CD4-positive, alpha-beta memory T cell (primary cell): ENCODE measurements around the gene MLXIP. TPM values are rescaled to one million over a fixed set of nuclear protein-coding genes. Genes with fewer than 3 reads are reported as not detected.
"Not testable (repeated sequence)": the region's sequence is repeated elsewhere in the genome, so short reads cannot be mapped to it uniquely, and the experiment has no call there.

Experiments
- CTCF ChIA-PET: fragments of 350-600 bp; sonication (Branson Sonifier 250); formaldehyde crosslinking; loops from one replicate; lab custom pipeline; 2021; ENCODE audit warnings: inconsistent platforms; ENCODE audit not compliant: partially characterized antibody; lab: Charles Lee
- POLR2A ChIA-PET: fragments of 350-600 bp; sonication (Branson Sonifier 250); formaldehyde crosslinking; loops from one replicate; lab custom pipeline; 2021; ENCODE audit not compliant: partially characterized antibody; lab: Charles Lee
- DNase-seq, 5 donors: peaks; one replicate each; pipeline versions ENCODE4 v3.0.0 to v3.0.0-alpha.2; 2020 to 2022; ENCODE audit warnings: mixed read lengths in 1 of 5
- H3K27ac ChIP-seq: one replicate; pipeline ENCODE4 v1.7.0; 2013; ENCODE audit warnings: low read depth, low read length
- H3K27me3 ChIP-seq: 2 replicates; pipeline ENCODE4 v1.7.0; 2013; ENCODE audit warnings: mild to moderate bottlenecking, low read length, moderate library complexity; ENCODE audit not compliant: insufficient read depth
- H3K36me3 ChIP-seq: 2 replicates; pipeline ENCODE4 v1.7.0; 2013; ENCODE audit warnings: mild to moderate bottlenecking, low read length, moderate library complexity; ENCODE audit not compliant: insufficient read depth
- H3K4me1 ChIP-seq: 2 replicates; pipeline ENCODE4 v1.7.0; 2013; ENCODE audit warnings: mild to moderate bottlenecking, low read length, moderate library complexity; ENCODE audit not compliant: insufficient read depth
- H3K4me3 ChIP-seq, 2 donors: one replicate each; pipeline ENCODE4 v1.7.0; 2013; ENCODE audit warnings: low read length in 2 of 2, mild to moderate bottlenecking in 1 of 2
- H3K9me3 ChIP-seq, 2 donors: one replicate each; pipeline ENCODE4 v1.7.0; 2013; ENCODE audit warnings: low read length in 2 of 2, control low read depth in 1 of 2; ENCODE audit not compliant: control insufficient read depth in 1 of 2
- H3K27ac Mint-ChIP-seq, 7 donors: one replicate each; pipeline ENCODE4 v1.8.0; 2020 to 2021; ENCODE audit warnings: mixed read lengths in 7 of 7, mild to moderate bottlenecking in 6 of 7, inconsistent platforms in 3 of 7, moderate library complexity in 3 of 7
- H3K27me3 Mint-ChIP-seq, 2 donors: one replicate each; pipeline ENCODE4 v1.8.0; 2020 to 2021; ENCODE audit warnings: mixed read lengths in 2 of 2
- H3K36me3 Mint-ChIP-seq, 2 donors: one replicate each; pipeline ENCODE4 v1.8.0; 2020 to 2021; ENCODE audit warnings: mixed read lengths in 2 of 2, inconsistent platforms in 1 of 2, mild to moderate bottlenecking in 1 of 2
- H3K4me1 Mint-ChIP-seq, 4 donors: one replicate each; pipeline ENCODE4 v1.8.0; 2020 to 2021; ENCODE audit warnings: mixed read lengths in 4 of 4, mild to moderate bottlenecking in 1 of 4
- H3K4me3 Mint-ChIP-seq, 8 donors: one replicate each; pipeline ENCODE4 v1.8.0; 2020 to 2021; ENCODE audit warnings: mixed read lengths in 8 of 8, mild to moderate bottlenecking in 7 of 8, moderate library complexity in 6 of 8, inconsistent platforms in 3 of 8
- H3K9me3 Mint-ChIP-seq, 8 donors: one replicate each; pipeline ENCODE4 v1.8.0; 2020 to 2021; ENCODE audit warnings: mixed read lengths in 8 of 8, mild to moderate bottlenecking in 5 of 8, inconsistent platforms in 3 of 8, moderate library complexity in 1 of 8
- intact Hi-C: fragments of 100-400 bp; cut with micrococcal nuclease; formaldehyde crosslinking; loops from one replicate; pipeline ENCODE4 v1.15.1; 2023
- polyA plus RNA-seq, 2 donors: library from polyadenylated mRNA; unstranded; fragments of 300-500 nt; fragmentation: Illumina TruSeq; gene quantifications; one replicate each; pipeline ENCODE4 v1.2.3, GENCODE V29; 2021
- total RNA-seq, 2 experiments: library from RNA; stranded (reverse); gene quantifications; one replicate each; pipeline ENCODE4 v1.2.3, GENCODE V29; 2021

Gene MLXIP
- total and polyA plus RNA-seq, 4 experiments from 2014 or later: 2.7 to 88.1 (median 51.7) TPM

DNA sequence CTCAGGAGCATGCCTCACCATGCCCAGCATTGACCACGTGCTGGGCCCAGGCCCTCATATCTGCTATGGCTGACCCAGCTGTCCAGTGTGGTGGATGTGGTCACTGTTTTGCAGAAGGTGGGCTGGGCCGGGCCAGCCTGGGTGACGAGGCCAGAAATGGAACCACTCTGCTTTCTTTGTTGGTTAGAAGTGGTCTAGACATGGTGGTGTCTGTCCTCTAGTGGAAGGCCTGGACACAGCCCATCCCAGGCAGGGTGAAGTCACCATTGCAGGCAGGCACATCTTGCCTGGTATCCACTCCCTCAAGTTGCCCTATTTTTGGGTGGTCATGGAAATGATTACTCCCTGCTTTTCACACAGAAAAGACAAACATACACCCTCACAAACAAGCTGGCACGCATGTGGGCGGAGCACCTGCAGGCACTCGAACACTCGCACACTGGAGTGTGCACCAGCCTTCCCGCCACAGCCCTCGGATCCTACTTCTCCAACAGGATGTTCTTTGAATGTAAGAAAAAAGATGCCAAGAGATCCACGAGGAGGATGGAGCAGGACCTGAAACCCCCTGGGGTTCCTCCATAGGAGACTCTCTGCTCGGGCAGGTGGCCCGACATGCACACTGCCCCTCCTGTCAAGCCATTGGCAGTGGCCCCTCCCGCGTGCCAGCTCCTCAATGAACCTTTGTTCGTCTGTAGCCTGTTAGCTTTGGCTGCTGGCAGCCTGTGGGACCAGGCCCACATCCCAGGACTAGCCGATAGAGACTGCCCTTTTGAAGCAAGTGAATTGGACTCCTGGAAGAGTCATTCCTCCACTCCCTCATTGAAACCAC, 38.4 kb downstream of the MLXIP start:
- peak overlapping the region in 2 of 7 donors; percentile 18 to 43 for H3K27ac Mint-ChIP-seq
- H3K9me3 ChIP-seq: no peaks in the 10 kb centered on the region
- CTCF ChIA-PET: interaction anchor here (0.6 to 12.0 kb wide), 3 partner anchors 35 to 60 kb away, joined by 3 to 186 read pairs (median 4); no protein-coding TSS in a partner anchor

DNA sequence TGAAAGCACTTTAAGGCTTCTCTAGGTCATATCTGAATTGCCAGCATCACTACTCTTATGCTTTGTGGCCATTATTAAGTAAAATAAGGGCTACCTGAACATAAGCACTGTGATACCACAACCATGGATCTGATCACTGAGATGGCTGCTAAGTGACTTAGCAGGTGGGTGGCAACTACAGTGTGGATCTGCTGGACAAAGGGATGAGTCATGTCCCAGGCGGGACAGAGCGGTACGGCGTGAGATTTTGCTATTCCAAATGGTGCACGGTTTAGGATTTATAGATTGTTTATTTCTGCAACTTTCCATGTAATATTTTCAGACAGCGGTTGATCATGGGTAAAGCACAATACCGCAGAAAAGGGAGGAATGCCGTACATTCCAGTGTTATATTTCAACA, 39.4 kb downstream of the MLXIP start:
- intact Hi-C loops: no loop called here
- H3K4me3 Mint-ChIP-seq: no peak overlapping the region
- Histone ChIP-seq H3K36me3 (no peaks in the 10 kb centered on the region), H3K27me3 (no peaks in the 10 kb centered on the region), H3K4me3 (no peak overlapping the region), H3K4me1 (peaks cover 12% of the 10 kb centered on the region), H3K27ac (no peak overlapping the region), H3K9me3 (no peaks in the 10 kb centered on the region)
- ChIA-PET CTCF (interaction anchor here (0.7 to 12.0 kb wide), 3 partner anchors 18 to 61 kb away, joined by 3 to 186 read pairs (median 3); no protein-coding TSS in a partner anchor), POLR2A (no interaction called here)
- H3K27ac Mint-ChIP-seq: no peak overlapping the region
- peaks cover 15 to 27% (median 19%) of the 10 kb centered on the region in 4 donors for H3K4me1 Mint-ChIP-seq
- no peaks in the 10 kb centered on the region for H3K9me3 Mint-ChIP-seq
- H3K36me3 Mint-ChIP-seq: peaks cover 0 to 5% of the 10 kb centered on the region in 2 donors
- no peaks in the 10 kb centered on the region for H3K27me3 Mint-ChIP-seq
- no peak for DNase-seq

More for the DNA sequence above, 38.4 kb downstream of the MLXIP start:
- Histone ChIP-seq H3K27ac (no peak overlapping the region), H3K4me1 (peaks cover 5% of the 10 kb centered on the region), H3K36me3 (no peaks in the 10 kb centered on the region), H3K4me3 (no peak overlapping the region), H3K27me3 (no peaks in the 10 kb centered on the region)
- Mint-ChIP-seq H3K4me1 (peaks cover 17 to 26% (median 20%) of the 10 kb centered on the region in 4 donors), H3K4me3 (no peak overlapping the region), H3K36me3 (peaks cover 0 to 5% of the 10 kb centered on the region in 2 donors), H3K9me3 (no peaks in the 10 kb centered on the region), H3K27me3 (no peaks in the 10 kb centered on the region)
- POLR2A ChIA-PET: interaction anchor here (0.7 kb wide), 1 partner anchor 26 kb away, joined by 3 read pairs; no protein-coding TSS in a partner anchor
- intact Hi-C loops: no loop called here
- no peak for DNase-seq

- H3K36me3 ChIP-seq, DNase-seq, H3K4me3 Mint-ChIP-seq, H3K27me3 Mint-ChIP-seq, H3K9me3 Mint-ChIP-seq, H3K27ac ChIP-seq, H3K9me3 ChIP-seq, intact Hi-C loops, H3K4me3 ChIP-seq, H3K27me3 ChIP-seq: not testable (repeated sequence)
- H3K4me1 ChIP-seq: peaks cover 19% of the 10 kb centered on the region
- peaks cover 23 to 48% (median 29%) of the 10 kb centered on the region in 4 donors for H3K4me1 Mint-ChIP-seq
- ChIA-PET POLR2A (interaction anchor here (1.3 to 2.4 kb wide), 2 partner anchors 10 to 67 kb away, joined by 3 to 13 read pairs; no protein-coding TSS in a partner anchor), CTCF (interaction anchor here (0.7 to 12.0 kb wide), 5 partner anchors 11 to 537 kb away, joined by 3 to 186 read pairs (median 27); no protein-coding TSS in a partner anchor)
- peaks cover 0 to 11% of the 10 kb centered on the region in 2 donors for H3K36me3 Mint-ChIP-seq
- H3K27ac Mint-ChIP-seq: peak overlapping the region in 1 of 7 donors; percentile 70
These were observed 42.8 kb downstream of the MLXIP start for GRCh38 chr12:122121341-122121740.

DNA sequence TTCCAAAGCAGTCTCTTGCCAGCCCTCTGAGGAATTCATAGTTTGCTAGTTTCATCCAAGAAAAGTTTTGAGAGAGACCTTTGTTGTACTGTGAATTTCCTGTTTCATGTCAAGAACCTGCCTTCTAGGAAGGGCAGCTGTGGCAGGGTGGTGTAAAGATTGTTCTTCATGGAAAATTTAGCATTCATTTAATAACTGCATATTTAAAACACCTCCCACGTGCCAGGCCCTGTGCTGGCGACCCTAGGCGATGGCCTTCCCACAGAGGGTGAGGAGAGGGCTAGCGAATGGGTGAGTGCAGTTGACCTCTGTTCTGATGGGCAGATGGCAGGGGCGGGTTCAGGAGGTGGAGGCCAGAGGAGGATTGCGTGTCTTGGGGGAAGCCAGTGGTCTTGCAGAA, 43.2 kb downstream of the MLXIP start:
- no peak overlapping the region for H3K27ac ChIP-seq
- no peak for DNase-seq
- H3K36me3 Mint-ChIP-seq: peaks cover 0 to 12% of the 10 kb centered on the region in 2 donors
- ChIA-PET POLR2A (interaction anchor here (1.3 to 2.4 kb wide), 2 partner anchors 10 to 67 kb away, joined by 3 to 13 read pairs; no protein-coding TSS in a partner anchor), CTCF (interaction anchor here (0.5 to 12.0 kb wide), 14 partner anchors 11 to 234 kb away, joined by 3 to 186 read pairs (median 6); partner anchors contain the start of gene MLXIP)
- H3K27ac Mint-ChIP-seq: peak overlapping the region in 3 of 7 donors; percentile 5 to 83 (median 70)
- intact Hi-C loops: no loop called here
- no peak overlapping the region for H3K4me3 ChIP-seq
- H3K4me3 Mint-ChIP-seq: peak overlapping the region in 1 of 8 donors; percentile 48
- peaks cover 19% of the 10 kb centered on the region for H3K4me1 ChIP-seq
- peaks cover 23 to 49% (median 29%) of the 10 kb centered on the region in 4 donors for H3K4me1 Mint-ChIP-seq
- no peaks in the 10 kb centered on the region for H3K27me3 ChIP-seq
- H3K9me3 Mint-ChIP-seq: no peaks in the 10 kb centered on the region
- no peaks in the 10 kb centered on the region for H3K36me3 ChIP-seq
- H3K27me3 Mint-ChIP-seq: no peaks in the 10 kb centered on the region
- H3K9me3 ChIP-seq: no peaks in the 10 kb centered on the region

DNA sequence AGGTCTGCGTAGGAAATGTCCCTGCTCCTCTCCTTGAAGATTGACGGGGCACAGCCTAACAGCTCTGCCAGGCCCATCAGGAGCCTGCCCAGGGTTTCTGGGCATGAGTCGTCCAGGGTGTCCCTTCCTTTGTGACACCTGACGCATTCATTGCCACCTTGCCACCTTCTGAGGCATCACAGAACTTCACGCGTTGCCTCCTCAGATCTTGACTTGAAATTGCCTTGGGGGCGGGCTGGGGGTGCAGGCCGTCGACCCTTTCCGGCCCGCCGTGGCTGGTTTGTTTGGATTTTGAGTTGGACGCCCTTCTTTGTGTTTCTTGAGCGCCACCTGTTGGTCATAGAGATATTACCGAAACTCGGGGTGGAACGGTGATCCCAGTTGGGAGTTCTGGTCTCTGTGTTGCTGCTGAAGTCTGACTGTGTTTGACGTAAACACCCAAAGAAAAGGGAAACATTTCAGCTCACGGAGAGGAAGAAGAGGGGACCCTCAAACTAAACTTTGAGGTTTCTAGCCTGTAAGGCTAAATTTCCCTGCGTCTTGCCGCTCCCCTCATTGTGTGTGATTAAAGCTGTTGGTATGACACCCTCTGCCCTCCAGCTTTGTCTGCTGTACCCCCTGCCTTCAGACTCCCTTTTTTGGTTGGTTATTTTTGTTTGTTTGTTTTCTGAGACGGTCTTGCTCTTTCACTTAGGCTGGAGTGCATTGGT, 44.6 kb downstream of the MLXIP start:
- DNase-seq: peak; percentile 63 to 72 (median 69)
- H3K27me3 Mint-ChIP-seq: no peaks in the 10 kb centered on the region
- Histone ChIP-seq H3K27ac (no peak overlapping the region), H3K27me3 (no peaks in the 10 kb centered on the region), H3K4me3 (no peak overlapping the region), H3K9me3 (no peaks in the 10 kb centered on the region), H3K36me3 (peaks cover 14% of the 10 kb centered on the region), H3K4me1 (peaks cover 19% of the 10 kb centered on the region)
- peak overlapping the region; percentile 3 to 88 (median 69) for H3K27ac Mint-ChIP-seq
- ChIA-PET CTCF (interaction anchor here (0.6 to 12.0 kb wide), 44 partner anchors 8 to 329 kb away, joined by 3 to 186 read pairs (median 5); partner anchors contain the start of genes CFAP251 and MLXIP), POLR2A (interaction anchor here (0.8 to 2.4 kb wide), 6 partner anchors 41 to 234 kb away, joined by 3 to 13 read pairs (median 4); partner anchors contain the start of gene MLXIP)
- no peaks in the 10 kb centered on the region for H3K9me3 Mint-ChIP-seq
- H3K36me3 Mint-ChIP-seq: peaks cover 2 to 12% of the 10 kb centered on the region in 2 donors
- H3K4me1 Mint-ChIP-seq: peaks cover 20 to 37% (median 23%) of the 10 kb centered on the region in 4 donors
- intact Hi-C loops: loop anchor here (1.0 kb wide), 2 partner anchors 45 to 69 kb away; partner anchors contain the start of gene MLXIP
- peak overlapping the region in 3 of 8 donors; percentile 53 to 78 (median 73) for H3K4me3 Mint-ChIP-seq

DNA sequence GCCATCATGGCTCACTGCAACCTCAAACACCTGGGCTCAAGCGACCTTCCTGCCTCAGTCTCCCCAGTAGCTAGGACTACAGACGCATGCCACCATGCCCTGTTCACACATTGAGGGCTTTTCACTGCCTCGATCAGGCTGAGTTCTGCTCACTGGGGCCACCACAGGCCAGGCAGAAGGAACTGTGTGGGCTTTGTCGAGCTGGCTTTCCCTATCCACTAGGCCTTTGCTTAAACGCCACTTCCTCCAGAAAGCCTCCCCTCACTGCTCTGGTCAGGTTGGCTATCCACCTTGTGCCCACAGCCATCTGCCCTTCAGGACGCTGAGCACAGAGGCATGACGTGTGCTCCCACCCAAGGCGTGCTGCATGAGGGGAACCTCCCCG, 45.2 kb downstream of the MLXIP start:
- DNase-seq: no peak
- Mint-ChIP-seq H3K36me3 (peaks cover 4 to 17% of the 10 kb centered on the region in 2 donors), H3K4me1 (peaks cover 20 to 35% (median 23%) of the 10 kb centered on the region in 4 donors), H3K27me3 (no peaks in the 10 kb centered on the region), H3K27ac (peak overlapping the region in 3 of 7 donors; percentile 38 to 66 (median 56)), H3K9me3 (no peaks in the 10 kb centered on the region), H3K4me3 (peak overlapping the region in 1 of 8 donors; percentile 35)
- ChIA-PET POLR2A (interaction anchor here (0.6 to 2.4 kb wide), 6 partner anchors 42 to 613 kb away, joined by 3 to 13 read pairs (median 4); partner anchors contain the start of gene MLXIP), CTCF (interaction anchor here (0.7 to 12.0 kb wide), 30 partner anchors 9 to 329 kb away, joined by 3 to 186 read pairs (median 5); partner anchors contain the start of genes CFAP251 and MLXIP)
- Histone ChIP-seq H3K27me3 (no peaks in the 10 kb centered on the region), H3K27ac (no peak overlapping the region), H3K36me3 (peaks cover 20% of the 10 kb centered on the region), H3K4me1 (peaks cover 19% of the 10 kb centered on the region), H3K4me3 (no peak overlapping the region), H3K9me3 (no peaks in the 10 kb centered on the region)
- intact Hi-C loops: loop anchor here (1.0 kb wide), 2 partner anchors 45 to 69 kb away; partner anchors contain the start of gene MLXIP
